Measurements from ENCODE around the gene EPHB2. TPM values are rescaled to one million over a fixed set of nuclear protein-coding genes. Genes with fewer than 3 reads are reported as not detected.

The EPHB2 gene
- total and polyA plus RNA-seq, 2 of the 8 experiments (the other 6 are each of a cell fraction or from before 2014, with no cell fraction given), result 15.8 to 17.2 TPM

DNA sequence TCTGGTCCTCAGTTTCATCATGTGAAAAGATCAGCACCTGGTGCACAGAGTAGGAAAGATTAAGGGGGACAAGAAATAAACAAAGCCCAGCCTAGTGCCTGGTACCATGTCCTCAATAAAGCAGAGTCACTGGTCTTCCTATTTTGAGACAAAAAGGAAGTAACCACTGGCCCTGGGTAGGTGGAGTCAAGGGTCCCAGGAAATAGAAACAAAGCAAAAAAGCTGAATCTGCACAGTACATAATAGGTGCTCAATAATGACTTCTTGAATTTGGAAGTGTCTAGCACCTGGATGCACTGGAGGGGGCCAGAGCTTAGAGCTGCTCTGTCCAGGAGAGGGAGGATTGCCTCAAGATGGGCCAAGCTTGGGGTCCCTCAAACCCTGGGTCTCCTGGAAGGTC, 1.9 kb upstream of the EPHB2 start (continued):
- TF ChIP-seq, protein P1, sequence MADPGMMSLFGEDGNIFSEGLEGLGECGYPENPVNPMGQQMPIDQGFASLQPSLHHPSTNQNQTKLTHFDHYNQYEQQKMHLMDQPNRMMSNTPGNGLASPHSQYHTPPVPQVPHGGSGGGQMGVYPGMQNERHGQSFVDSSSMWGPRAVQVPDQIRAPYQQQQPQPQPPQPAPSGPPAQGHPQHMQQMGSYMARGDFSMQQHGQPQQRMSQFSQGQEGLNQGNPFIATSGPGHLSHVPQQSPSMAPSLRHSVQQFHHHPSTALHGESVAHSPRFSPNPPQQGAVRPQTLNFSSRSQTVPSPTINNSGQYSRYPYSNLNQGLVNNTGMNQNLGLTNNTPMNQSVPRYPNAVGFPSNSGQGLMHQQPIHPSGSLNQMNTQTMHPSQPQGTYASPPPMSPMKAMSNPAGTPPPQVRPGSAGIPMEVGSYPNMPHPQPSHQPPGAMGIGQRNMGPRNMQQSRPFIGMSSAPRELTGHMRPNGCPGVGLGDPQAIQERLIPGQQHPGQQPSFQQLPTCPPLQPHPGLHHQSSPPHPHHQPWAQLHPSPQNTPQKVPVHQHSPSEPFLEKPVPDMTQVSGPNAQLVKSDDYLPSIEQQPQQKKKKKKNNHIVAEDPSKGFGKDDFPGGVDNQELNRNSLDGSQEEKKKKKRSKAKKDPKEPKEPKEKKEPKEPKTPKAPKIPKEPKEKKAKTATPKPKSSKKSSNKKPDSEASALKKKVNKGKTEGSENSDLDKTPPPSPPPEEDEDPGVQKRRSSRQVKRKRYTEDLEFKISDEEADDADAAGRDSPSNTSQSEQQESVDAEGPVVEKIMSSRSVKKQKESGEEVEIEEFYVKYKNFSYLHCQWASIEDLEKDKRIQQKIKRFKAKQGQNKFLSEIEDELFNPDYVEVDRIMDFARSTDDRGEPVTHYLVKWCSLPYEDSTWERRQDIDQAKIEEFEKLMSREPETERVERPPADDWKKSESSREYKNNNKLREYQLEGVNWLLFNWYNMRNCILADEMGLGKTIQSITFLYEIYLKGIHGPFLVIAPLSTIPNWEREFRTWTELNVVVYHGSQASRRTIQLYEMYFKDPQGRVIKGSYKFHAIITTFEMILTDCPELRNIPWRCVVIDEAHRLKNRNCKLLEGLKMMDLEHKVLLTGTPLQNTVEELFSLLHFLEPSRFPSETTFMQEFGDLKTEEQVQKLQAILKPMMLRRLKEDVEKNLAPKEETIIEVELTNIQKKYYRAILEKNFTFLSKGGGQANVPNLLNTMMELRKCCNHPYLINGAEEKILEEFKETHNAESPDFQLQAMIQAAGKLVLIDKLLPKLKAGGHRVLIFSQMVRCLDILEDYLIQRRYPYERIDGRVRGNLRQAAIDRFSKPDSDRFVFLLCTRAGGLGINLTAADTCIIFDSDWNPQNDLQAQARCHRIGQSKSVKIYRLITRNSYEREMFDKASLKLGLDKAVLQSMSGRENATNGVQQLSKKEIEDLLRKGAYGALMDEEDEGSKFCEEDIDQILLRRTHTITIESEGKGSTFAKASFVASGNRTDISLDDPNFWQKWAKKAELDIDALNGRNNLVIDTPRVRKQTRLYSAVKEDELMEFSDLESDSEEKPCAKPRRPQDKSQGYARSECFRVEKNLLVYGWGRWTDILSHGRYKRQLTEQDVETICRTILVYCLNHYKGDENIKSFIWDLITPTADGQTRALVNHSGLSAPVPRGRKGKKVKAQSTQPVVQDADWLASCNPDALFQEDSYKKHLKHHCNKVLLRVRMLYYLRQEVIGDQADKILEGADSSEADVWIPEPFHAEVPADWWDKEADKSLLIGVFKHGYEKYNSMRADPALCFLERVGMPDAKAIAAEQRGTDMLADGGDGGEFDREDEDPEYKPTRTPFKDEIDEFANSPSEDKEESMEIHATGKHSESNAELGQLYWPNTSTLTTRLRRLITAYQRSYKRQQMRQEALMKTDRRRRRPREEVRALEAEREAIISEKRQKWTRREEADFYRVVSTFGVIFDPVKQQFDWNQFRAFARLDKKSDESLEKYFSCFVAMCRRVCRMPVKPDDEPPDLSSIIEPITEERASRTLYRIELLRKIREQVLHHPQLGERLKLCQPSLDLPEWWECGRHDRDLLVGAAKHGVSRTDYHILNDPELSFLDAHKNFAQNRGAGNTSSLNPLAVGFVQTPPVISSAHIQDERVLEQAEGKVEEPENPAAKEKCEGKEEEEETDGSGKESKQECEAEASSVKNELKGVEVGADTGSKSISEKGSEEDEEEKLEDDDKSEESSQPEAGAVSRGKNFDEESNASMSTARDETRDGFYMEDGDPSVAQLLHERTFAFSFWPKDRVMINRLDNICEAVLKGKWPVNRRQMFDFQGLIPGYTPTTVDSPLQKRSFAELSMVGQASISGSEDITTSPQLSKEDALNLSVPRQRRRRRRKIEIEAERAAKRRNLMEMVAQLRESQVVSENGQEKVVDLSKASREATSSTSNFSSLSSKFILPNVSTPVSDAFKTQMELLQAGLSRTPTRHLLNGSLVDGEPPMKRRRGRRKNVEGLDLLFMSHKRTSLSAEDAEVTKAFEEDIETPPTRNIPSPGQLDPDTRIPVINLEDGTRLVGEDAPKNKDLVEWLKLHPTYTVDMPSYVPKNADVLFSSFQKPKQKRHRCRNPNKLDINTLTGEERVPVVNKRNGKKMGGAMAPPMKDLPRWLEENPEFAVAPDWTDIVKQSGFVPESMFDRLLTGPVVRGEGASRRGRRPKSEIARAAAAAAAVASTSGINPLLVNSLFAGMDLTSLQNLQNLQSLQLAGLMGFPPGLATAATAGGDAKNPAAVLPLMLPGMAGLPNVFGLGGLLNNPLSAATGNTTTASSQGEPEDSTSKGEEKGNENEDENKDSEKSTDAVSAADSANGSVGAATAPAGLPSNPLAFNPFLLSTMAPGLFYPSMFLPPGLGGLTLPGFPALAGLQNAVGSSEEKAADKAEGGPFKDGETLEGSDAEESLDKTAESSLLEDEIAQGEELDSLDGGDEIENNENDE (IDR thresholded peaks at IDR 0.05; ENCODE audit: insufficient replicate concordance, low read length), result no peak
- TF ChIP-seq JUN (IDR thresholded peaks at IDR 0.05; ENCODE audit: low read depth, low read length), result no peak
